Neural progenitor cell (in vitro differentiated cells): ENCODE measurements around the gene MAP3K19.

Experiments used
- EZH2 ChIP-seq: fragments of 200-600 bp; sonication (generic); IDR thresholded peaks from 2 replicates; pipeline ENCODE4 v1.6.1; 2017; ENCODE audit warnings: antibody characterized with exemption, mild to moderate bottlenecking, moderate library complexity
- TF ChIP-seq, protein P1 (sequence below): fragments of 200-600 bp; sonication (generic); IDR thresholded peaks from 2 replicates; pipeline ENCODE4 v1.5.1; 2017; ENCODE audit warnings: antibody characterized with exemption, mild to moderate bottlenecking

- TF ChIP-seq, protein P1, sequence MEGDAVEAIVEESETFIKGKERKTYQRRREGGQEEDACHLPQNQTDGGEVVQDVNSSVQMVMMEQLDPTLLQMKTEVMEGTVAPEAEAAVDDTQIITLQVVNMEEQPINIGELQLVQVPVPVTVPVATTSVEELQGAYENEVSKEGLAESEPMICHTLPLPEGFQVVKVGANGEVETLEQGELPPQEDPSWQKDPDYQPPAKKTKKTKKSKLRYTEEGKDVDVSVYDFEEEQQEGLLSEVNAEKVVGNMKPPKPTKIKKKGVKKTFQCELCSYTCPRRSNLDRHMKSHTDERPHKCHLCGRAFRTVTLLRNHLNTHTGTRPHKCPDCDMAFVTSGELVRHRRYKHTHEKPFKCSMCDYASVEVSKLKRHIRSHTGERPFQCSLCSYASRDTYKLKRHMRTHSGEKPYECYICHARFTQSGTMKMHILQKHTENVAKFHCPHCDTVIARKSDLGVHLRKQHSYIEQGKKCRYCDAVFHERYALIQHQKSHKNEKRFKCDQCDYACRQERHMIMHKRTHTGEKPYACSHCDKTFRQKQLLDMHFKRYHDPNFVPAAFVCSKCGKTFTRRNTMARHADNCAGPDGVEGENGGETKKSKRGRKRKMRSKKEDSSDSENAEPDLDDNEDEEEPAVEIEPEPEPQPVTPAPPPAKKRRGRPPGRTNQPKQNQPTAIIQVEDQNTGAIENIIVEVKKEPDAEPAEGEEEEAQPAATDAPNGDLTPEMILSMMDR: no peak
- TF ChIP-seq EZH2: no peak
Measured at GRCh38 chr2:134943540-134943939, 103.7 kb downstream of the MAP3K19 start.
